ENCODE results near the gene ZNF737.
"Not testable (repeated sequence)": the region's sequence is repeated elsewhere in the genome, so short reads cannot be mapped to it uniquely, and the experiment has no call there.

ZNF737 gene

GRCh38 chr19:20565321-20566018 is at the start of gene ZNF737:
Gene ZNF737 (minus strand): TSS chr19:20565781. CDS start chr19:20565640, 141 bp downstream.
- peak within 1 kb of the TSS; percentile 72 for H3K27ac ChIP-seq
- DNase-seq (ENCODE audit: low read depth, low spot score) = peak; percentile 81

- not testable (repeated sequence) for DNase-seq (ENCODE audit: low read depth, low spot score); H3K27ac ChIP-seq
Observed at GRCh38 chr19:20614971-20615370, 49.4 kb upstream of the ZNF737 start.

GRCh38 chr19:20612711-20613316 is 47.2 kb upstream of the ZNF737 start:
- DNase-seq (ENCODE audit: low read depth, low spot score) = no peak
- no peak overlapping the region for H3K27ac ChIP-seq

- no peak for DNase-seq (ENCODE audit: low read depth, low spot score)
- H3K27ac ChIP-seq = no peak overlapping the region
Observed at GRCh38 chr19:20611866-20612265, 46.3 kb upstream of the ZNF737 start.

GRCh38 chr19:20607943-20608342 is 42.4 kb upstream of the ZNF737 start:
- no peak for DNase-seq (ENCODE audit: low read depth, low spot score)
- H3K27ac ChIP-seq = no peak overlapping the region

- no peak for DNase-seq (ENCODE audit: low read depth, low spot score)
- H3K27ac ChIP-seq = no peak overlapping the region
Observed at GRCh38 chr19:20558571-20558970, 7.0 kb downstream of the ZNF737 start.

- DNase-seq (ENCODE audit: low read depth, low spot score) = no peak
- no peak overlapping the region for H3K27ac ChIP-seq
Observed at GRCh38 chr19:20558011-20558410, 7.6 kb downstream of the ZNF737 start.

- DNase-seq (ENCODE audit: low read depth, low spot score); H3K27ac ChIP-seq: not testable (repeated sequence)
Observed at GRCh38 chr19:20544667-20545333, 20.8 kb downstream of the ZNF737 start.

GRCh38 chr19:20530303-20530702 is 35.3 kb downstream of the ZNF737 start:
- DNase-seq (ENCODE audit: low read depth, low spot score); H3K27ac ChIP-seq: not testable (repeated sequence)

GRCh38 chr19:20513189-20513904 is 52.2 kb downstream of the ZNF737 start:
- DNase-seq (ENCODE audit: low read depth, low spot score) = no peak
- H3K27ac ChIP-seq = no peak overlapping the region

GRCh38 chr19:20503476-20503875 is 62.1 kb downstream of the ZNF737 start:
- peak; percentile 76 for DNase-seq (ENCODE audit: low read depth, low spot score)
- no peak overlapping the region for H3K27ac ChIP-seq
